ENCODE data around the gene MRFAP1.

Gene MRFAP1

GRCh38 chr4:6606465-6607235, 33.8 kb upstream of the MRFAP1 start:
- H3K36me3 ChIP-seq (ENCODE audit: control insufficient read depth, insufficient read depth, low read length) = peaks cover 45% of the 10 kb centered on the region
- DNase-seq (ENCODE audit: extremely low read depth, insufficient read length) = no peak
- no peak for TF ChIP-seq CTCF (IDR thresholded peaks at IDR 0.05; ENCODE audit: insufficient read depth, low read length, poor library complexity, severe bottlenecking)
- no peaks in the 10 kb centered on the region for H3K27me3 ChIP-seq (replicated peaks; ENCODE audit: control insufficient read depth, insufficient read depth, low read length)
- H3K4me3 ChIP-seq (replicated peaks; ENCODE audit: low read depth, low read length) = no peak overlapping the region

- no peak overlapping the region for H3K4me3 ChIP-seq (replicated peaks; ENCODE audit: low read depth, low read length)
- no peaks in the 10 kb centered on the region for H3K27me3 ChIP-seq (replicated peaks; ENCODE audit: control insufficient read depth, insufficient read depth, low read length)
- H3K36me3 ChIP-seq (ENCODE audit: control insufficient read depth, insufficient read depth, low read length) = peaks cover 44% of the 10 kb centered on the region
- no peak for TF ChIP-seq CTCF (IDR thresholded peaks at IDR 0.05; ENCODE audit: insufficient read depth, low read length, poor library complexity, severe bottlenecking)
- DNase-seq (ENCODE audit: extremely low read depth, insufficient read length) = no peak
Observed at GRCh38 chr4:6607368-6608055, 33.0 kb upstream of the MRFAP1 start.

- no peak for DNase-seq (ENCODE audit: extremely low read depth, insufficient read length)
- peaks cover 40% of the 10 kb centered on the region for H3K36me3 ChIP-seq (ENCODE audit: control insufficient read depth, insufficient read depth, low read length)
- no peak overlapping the region for H3K4me3 ChIP-seq (replicated peaks; ENCODE audit: low read depth, low read length)
- no peak for TF ChIP-seq CTCF (IDR thresholded peaks at IDR 0.05; ENCODE audit: insufficient read depth, low read length, poor library complexity, severe bottlenecking)
- H3K27me3 ChIP-seq (replicated peaks; ENCODE audit: control insufficient read depth, insufficient read depth, low read length) = no peaks in the 10 kb centered on the region
Observed at GRCh38 chr4:6608758-6609414, 31.6 kb upstream of the MRFAP1 start.

GRCh38 chr4:6609415-6610079, 30.9 kb upstream of the MRFAP1 start:
- Histone ChIP-seq H3K27me3 (replicated peaks; ENCODE audit: control insufficient read depth, insufficient read depth, low read length) (no peaks in the 10 kb centered on the region), H3K4me3 (replicated peaks; ENCODE audit: low read depth, low read length) (no peak overlapping the region), H3K36me3 (ENCODE audit: control insufficient read depth, insufficient read depth, low read length) (peaks cover 41% of the 10 kb centered on the region)
- no peak for DNase-seq (ENCODE audit: extremely low read depth, insufficient read length)
- TF ChIP-seq CTCF (IDR thresholded peaks at IDR 0.05; ENCODE audit: insufficient read depth, low read length, poor library complexity, severe bottlenecking) = no peak

- Histone ChIP-seq H3K27me3 (replicated peaks; ENCODE audit: control insufficient read depth, insufficient read depth, low read length) (no peaks in the 10 kb centered on the region), H3K4me3 (replicated peaks; ENCODE audit: low read depth, low read length) (no peak overlapping the region), H3K36me3 (ENCODE audit: control insufficient read depth, insufficient read depth, low read length) (peaks cover 34% of the 10 kb centered on the region)
- DNase-seq (ENCODE audit: extremely low read depth, insufficient read length) = no peak
- no peak for TF ChIP-seq CTCF (IDR thresholded peaks at IDR 0.05; ENCODE audit: insufficient read depth, low read length, poor library complexity, severe bottlenecking)
Observed at GRCh38 chr4:6610856-6611430, 29.5 kb upstream of the MRFAP1 start.
